B cell (primary cell): ENCODE results near the gene APOH. TPM values are rescaled to one million over a fixed set of nuclear protein-coding genes. Genes with fewer than 3 reads are reported as not detected.

Source experiments
- ATAC-seq: fragments of 200-7000 bp; cut with Tn5 transposase; one replicate; pipeline ENCODE4 v1.10.0; 2021; ENCODE audit warnings: low read depth, mild to moderate bottlenecking, moderate number of reproducible peaks, moderate library complexity
- CTCF ChIA-PET: fragments of 350-600 bp; sonication (Branson Sonifier 250); formaldehyde crosslinking; loops from one replicate; lab custom pipeline; 2021; ENCODE audit warnings: antibody characterized with exemption, inconsistent platforms; lab: Charles Lee
- POLR2A ChIA-PET: fragments of 350-600 bp; sonication (Branson Sonifier 250); formaldehyde crosslinking; loops from one replicate; lab custom pipeline; 2021; ENCODE audit warnings: antibody characterized with exemption; lab: Charles Lee
- DNase-seq: peaks from one replicate; pipeline ENCODE4 v3.0.0; 2013
- H2AFZ ChIP-seq: 2 replicates; pipeline ENCODE4 v1.6.1; 2012; ENCODE audit warnings: mild to moderate bottlenecking, low read depth, low read length; ENCODE audit not compliant: insufficient read depth, poor library complexity, severe bottlenecking
- H3K27ac ChIP-seq, 2 donors: 1 replicate in 1 of 2; 2 replicates in 1 of 2; pipeline ENCODE4 v1.5.1; 2012 to 2013; ENCODE audit warnings: low read length in 2 of 2, mild to moderate bottlenecking in 2 of 2, moderate library complexity in 1 of 2
- H3K27me3 ChIP-seq, 4 experiments: fragments of 200-600 bp in 1 of 4; sonication (generic) in 1 of 4; replicated peaks in 1 of 4; 1 replicate in 2 of 4; 2 replicates in 2 of 4; pipeline versions ENCODE4 v1.6.1 to v1.7.0; 2013 to 2016; ENCODE audit warnings: low read length in 3 of 4, mild to moderate bottlenecking in 2 of 4, mixed read lengths in 1 of 4, moderate library complexity in 1 of 4; ENCODE audit not compliant: insufficient read depth in 4 of 4, control insufficient read depth in 3 of 4; ENCODE audit errors: control extremely low read depth in 1 of 4
- H3K36me3 ChIP-seq, 2 experiments: replicated peaks in 1 of 2; 1 replicate in 1 of 2; 2 replicates in 1 of 2; pipeline versions ENCODE4 v1.6.1 to v1.7.1; 2013; ENCODE audit warnings: low read length in 1 of 2; ENCODE audit not compliant: insufficient read depth in 2 of 2, control insufficient read depth in 1 of 2; ENCODE audit errors: control extremely low read depth in 1 of 2, extremely low read depth in 1 of 2
- H3K4me1 ChIP-seq, 2 donors: fragments of 200-600 bp in 1 of 2; sonication (generic) in 1 of 2; 1 replicate in 1 of 2; 2 replicates in 1 of 2; pipeline versions ENCODE4 v1.5.1 to v1.6.1; 2013 to 2017; ENCODE audit warnings: low read length in 2 of 2; ENCODE audit not compliant: control insufficient read depth in 2 of 2, insufficient read depth in 2 of 2
- H3K4me2 ChIP-seq: replicated peaks from 2 replicates; pipeline ENCODE3; 2012; ENCODE audit warnings: mild to moderate bottlenecking, low read depth, low read length; ENCODE audit not compliant: poor library complexity, severe bottlenecking
- H3K4me3 ChIP-seq, 5 experiments: fragments of 200-600 bp in 1 of 5; sonication (generic) in 1 of 5; 1 replicate in 3 of 5; 2 replicates in 2 of 5; pipeline versions ENCODE4 v1.5.1 to v1.7.0; 2011 to 2016; ENCODE audit warnings: low read length in 4 of 5, mild to moderate bottlenecking in 4 of 5, low read depth in 2 of 5, control low read depth in 1 of 5, moderate library complexity in 1 of 5; ENCODE audit not compliant: insufficient read depth in 1 of 5; ENCODE audit errors: control extremely low read depth in 1 of 5, extremely low read depth in 1 of 5
- H3K79me2 ChIP-seq: fragments of 200-600 bp; sonication (generic); one replicate; pipeline ENCODE4 v1.6.0; 2016; ENCODE audit warnings: low read length; ENCODE audit not compliant: control insufficient read depth, insufficient read depth
- H3K9ac ChIP-seq: fragments of 200-600 bp; sonication (generic); 2 replicates; pipeline ENCODE4 v1.6.1; 2017; ENCODE audit warnings: mild to moderate bottlenecking, low read length, moderate library complexity
- H3K9me3 ChIP-seq, 3 donors: one replicate each; pipeline versions ENCODE4 v1.6.1 to v1.7.1; 2013; ENCODE audit warnings: low read length in 2 of 3; ENCODE audit not compliant: control insufficient read depth in 2 of 3, insufficient read depth in 1 of 3; ENCODE audit errors: control extremely low read depth in 1 of 3
- H4K20me1 ChIP-seq: 2 replicates; pipeline ENCODE4 v1.6.0; 2012; ENCODE audit warnings: mild to moderate bottlenecking, low read length; ENCODE audit not compliant: insufficient read depth, control insufficient read depth, poor library complexity, severe bottlenecking
- H3K27ac Mint-ChIP-seq: one replicate; pipeline ENCODE4 v1.8.0; 2021; ENCODE audit warnings: mixed read lengths
- H3K27me3 Mint-ChIP-seq: one replicate; pipeline ENCODE4 v1.8.0; 2021; ENCODE audit warnings: mixed read lengths
- H3K4me1 Mint-ChIP-seq: one replicate; pipeline ENCODE4 v1.8.0; 2021; ENCODE audit warnings: mixed read lengths
- H3K4me3 Mint-ChIP-seq: one replicate; pipeline ENCODE4 v1.8.0; 2021; ENCODE audit warnings: mixed read lengths
- H3K9me3 Mint-ChIP-seq: one replicate; pipeline ENCODE4 v1.8.0; 2022; ENCODE audit warnings: mixed read lengths; ENCODE audit not compliant: insufficient read depth
- EZH2 ChIP-seq: IDR thresholded peaks from 2 replicates; pipeline ENCODE4 v1.6.1; 2012; ENCODE audit warnings: borderline replicate concordance, low read depth, mild to moderate bottlenecking, moderate library complexity, low read length; ENCODE audit not compliant: insufficient read depth, poor library complexity, severe bottlenecking
- WGBS: methylation state at CpG from one replicate; pipeline ENCODE4 v1.1.5; 2013; ENCODE audit warnings: missing lambda C conversion rate; ENCODE audit not compliant: insufficient coverage; 5-methylcytosine and 5-hydroxymethylcytosine counted together
- intact Hi-C: fragments of 100-400 bp; cut with micrococcal nuclease; formaldehyde crosslinking; loops from one replicate; pipeline ENCODE4 v1.10.0; 2022
- polyA plus RNA-seq: library from polyadenylated mRNA; depleted of rRNA; stranded (reverse); fragments of >200 nt; gene quantifications from 2 replicates; pipeline ENCODE4 v1.2.3, GENCODE V29; 2012
- total RNA-seq, 2 donors: library from RNA; stranded (reverse); fragments of 120-200 nt in 1 of 2; gene quantifications; 1 replicate in 1 of 2; 2 replicates in 1 of 2; pipeline versions ENCODE4 v1.2.3 to v1.2.4, GENCODE V29; 2013 to 2022
- TF ChIP-seq, protein P1 (sequence below): fragments of 200-600 bp; IDR thresholded peaks from one replicate; pipeline ENCODE4 v1.8.0; 2022; ENCODE audit warnings: antibody characterized with exemption, mild to moderate bottlenecking

Gene APOH
- total and polyA plus RNA-seq, 2 donors (not counting 1 experiment from before 2014, with no cell fraction given) = not detected

DNA sequence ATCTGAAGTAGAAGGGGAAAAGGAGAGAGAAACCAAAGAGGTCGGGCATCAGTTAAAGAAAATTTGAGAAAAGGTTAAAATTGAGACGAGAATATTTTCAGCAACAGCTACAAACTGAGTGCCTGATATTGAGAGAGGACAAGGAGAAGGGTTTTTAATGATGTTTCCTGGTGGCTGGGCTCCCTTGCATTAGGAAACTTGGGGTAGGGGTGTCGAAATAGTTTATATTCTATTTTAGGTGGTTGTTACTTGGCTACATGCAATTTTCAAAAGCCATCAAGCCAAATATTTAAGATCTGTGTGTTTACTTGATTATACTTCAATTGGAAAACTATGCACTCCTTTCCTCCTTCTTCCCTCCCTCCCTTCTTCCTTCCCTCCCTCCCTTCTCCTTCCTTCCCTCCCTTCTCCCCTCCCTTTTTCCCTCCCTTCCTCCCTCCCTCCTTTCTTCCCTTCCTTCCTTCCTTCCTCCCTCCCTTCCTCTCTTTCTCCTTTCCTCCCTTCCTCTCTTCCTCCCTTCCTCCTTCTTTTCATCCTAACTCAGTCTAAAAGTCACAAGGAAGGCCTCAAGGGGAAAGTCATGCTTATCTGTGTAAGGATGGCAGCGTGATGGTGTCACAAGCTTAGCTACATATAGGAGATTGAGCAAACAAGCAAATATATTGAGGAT lies 1.8 kb upstream of the APOH start:
- intact Hi-C loops = no loop called here
- Histone ChIP-seq H3K4me3 (no peak overlapping the region), H3K4me2 (no peak overlapping the region), H3K9ac (no peak overlapping the region), H3K27ac (no peak overlapping the region), H3K9me3 (no peaks in the 10 kb centered on the region), H4K20me1 (no peaks in the 10 kb centered on the region), H2AFZ (no peak overlapping the region), H3K4me1 (no peaks in the 10 kb centered on the region), H3K79me2 (no peaks in the 10 kb centered on the region), H3K36me3 (no peaks in the 10 kb centered on the region), H3K27me3 (peaks cover 0 to 3% (median 0%) of the 10 kb centered on the region in 4 experiments)
- 100% methylated on average over 2 of the region's 4 CpGs for WGBS
- no peaks in the 10 kb centered on the region for H3K9me3 Mint-ChIP-seq
- H3K27ac Mint-ChIP-seq = no peak overlapping the region
- H3K4me3 Mint-ChIP-seq = no peak overlapping the region
- peaks cover 7% of the 10 kb centered on the region for H3K27me3 Mint-ChIP-seq
- TF ChIP-seq, protein P1, sequence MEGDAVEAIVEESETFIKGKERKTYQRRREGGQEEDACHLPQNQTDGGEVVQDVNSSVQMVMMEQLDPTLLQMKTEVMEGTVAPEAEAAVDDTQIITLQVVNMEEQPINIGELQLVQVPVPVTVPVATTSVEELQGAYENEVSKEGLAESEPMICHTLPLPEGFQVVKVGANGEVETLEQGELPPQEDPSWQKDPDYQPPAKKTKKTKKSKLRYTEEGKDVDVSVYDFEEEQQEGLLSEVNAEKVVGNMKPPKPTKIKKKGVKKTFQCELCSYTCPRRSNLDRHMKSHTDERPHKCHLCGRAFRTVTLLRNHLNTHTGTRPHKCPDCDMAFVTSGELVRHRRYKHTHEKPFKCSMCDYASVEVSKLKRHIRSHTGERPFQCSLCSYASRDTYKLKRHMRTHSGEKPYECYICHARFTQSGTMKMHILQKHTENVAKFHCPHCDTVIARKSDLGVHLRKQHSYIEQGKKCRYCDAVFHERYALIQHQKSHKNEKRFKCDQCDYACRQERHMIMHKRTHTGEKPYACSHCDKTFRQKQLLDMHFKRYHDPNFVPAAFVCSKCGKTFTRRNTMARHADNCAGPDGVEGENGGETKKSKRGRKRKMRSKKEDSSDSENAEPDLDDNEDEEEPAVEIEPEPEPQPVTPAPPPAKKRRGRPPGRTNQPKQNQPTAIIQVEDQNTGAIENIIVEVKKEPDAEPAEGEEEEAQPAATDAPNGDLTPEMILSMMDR = no peak
- TF ChIP-seq EZH2 = no peak
- ATAC-seq (no peak), DNase-seq (no peak)
- H3K4me1 Mint-ChIP-seq = no peaks in the 10 kb centered on the region
- CTCF ChIA-PET = no interaction called here
- POLR2A ChIA-PET = no interaction called here

DNA sequence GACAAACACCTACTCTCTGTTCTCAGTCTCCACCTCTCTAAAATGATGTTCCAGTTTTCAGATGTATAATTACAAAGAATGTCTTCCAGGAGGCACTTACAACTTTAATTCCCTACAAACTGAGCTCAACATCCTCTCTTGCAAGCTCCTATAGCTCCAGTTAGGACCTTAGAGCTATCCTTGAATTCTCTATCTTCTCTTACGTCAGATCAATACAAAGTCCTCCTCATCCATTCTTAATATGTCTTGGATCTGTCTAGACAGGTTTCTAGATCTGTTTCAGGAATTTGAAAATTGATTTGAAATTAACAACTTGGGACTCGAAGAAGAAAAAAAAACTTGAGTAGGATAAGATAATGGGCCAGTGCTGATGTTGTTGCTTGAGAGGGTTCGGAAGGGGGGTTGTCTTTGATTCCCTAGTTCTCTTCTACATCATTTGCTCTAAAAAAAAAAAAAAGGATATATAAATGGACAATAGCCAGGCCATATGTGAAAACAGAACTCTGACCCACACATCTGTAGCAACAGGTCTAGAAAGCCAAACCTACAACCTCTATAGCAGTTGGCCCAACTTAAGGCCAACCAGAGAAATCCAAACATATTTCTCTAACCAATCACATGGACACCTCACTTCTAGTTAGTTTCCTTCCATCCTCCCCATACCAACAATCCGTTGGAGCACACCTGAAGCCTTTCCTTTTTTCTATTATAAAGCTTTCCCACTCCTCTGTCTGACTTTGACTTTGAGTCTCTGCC lies 746 bp upstream of the APOH start:
- Histone ChIP-seq H3K27ac (no peak overlapping the region), H2AFZ (no peak overlapping the region), H3K9me3 (no peaks in the 10 kb centered on the region), H3K9ac (no peak overlapping the region), H3K79me2 (no peaks in the 10 kb centered on the region), H3K4me3 (no peak overlapping the region), H3K36me3 (no peaks in the 10 kb centered on the region), H3K4me2 (no peak overlapping the region), H3K27me3 (peaks cover 0 to 3% (median 0%) of the 10 kb centered on the region in 4 experiments), H4K20me1 (no peaks in the 10 kb centered on the region), H3K4me1 (no peaks in the 10 kb centered on the region)
- TF ChIP-seq EZH2 = no peak
- TF ChIP-seq, protein P1 = no peak
- no peak for ATAC-seq
- DNase-seq = no peak
- Mint-ChIP-seq H3K27ac (no peak overlapping the region), H3K4me1 (no peaks in the 10 kb centered on the region), H3K4me3 (no peak overlapping the region), H3K27me3 (peaks cover 12% of the 10 kb centered on the region), H3K9me3 (no peaks in the 10 kb centered on the region)
- CTCF ChIA-PET = no interaction called here
- POLR2A ChIA-PET = no interaction called here
- 56% methylated on average over 1 of the region's 4 CpGs for WGBS
- intact Hi-C loops = no loop called here
